Prostate gland (tissue), 2 donors: ENCODE measurements around the gene STARD3NL.

Source experiments
- CTCF ChIP-seq, 4 experiments: fragments of 200-600 bp in 2 of 4; fragments of 450-650 bp in 2 of 4; sonication (generic) in 2 of 4; IDR thresholded peaks; 1 replicate in 3 of 4; 2 replicates in 1 of 4; pipeline ENCODE4 v1.5.1; 2016 to 2019; ENCODE audit warnings: antibody characterized with exemption in 4 of 4, mild to moderate bottlenecking in 2 of 4, moderate library complexity in 2 of 4
- POLR2A ChIP-seq: fragments of 450-650 bp; IDR thresholded peaks from one replicate; pipeline ENCODE4 v1.6.1; 2016; ENCODE audit warnings: antibody characterized with exemption, mild to moderate bottlenecking
- POLR2AphosphoS5 ChIP-seq: sonication (generic); formaldehyde crosslinking; IDR thresholded peaks from one replicate; pipeline ENCODE4 v1.6.1; 2017; ENCODE audit warnings: antibody characterized with exemption

DNA sequence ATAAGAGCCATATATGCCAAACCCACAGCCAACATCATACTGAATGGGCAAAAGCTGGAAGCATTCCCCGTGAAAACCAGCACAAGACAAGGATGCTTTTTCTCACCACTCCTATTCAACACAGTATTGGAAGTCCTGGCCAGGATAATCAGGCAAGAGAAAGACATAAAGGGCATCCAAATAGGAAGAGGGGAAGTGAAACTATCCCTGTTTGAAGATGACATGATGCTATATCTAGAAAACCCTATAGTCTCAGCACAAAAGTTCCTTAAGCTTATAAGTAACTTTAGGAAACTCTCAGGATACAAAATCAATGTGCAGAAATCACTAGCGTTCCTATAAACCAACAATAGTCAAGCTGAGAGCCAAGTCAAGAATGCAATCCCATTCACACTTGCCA, 23.8 kb upstream of the STARD3NL start:
- TF ChIP-seq CTCF (IDR thresholded peaks at IDR 0.05) (no peak), POLR2AphosphoS5 (no peak), POLR2A (no peak)
